Astrocyte (in vitro differentiated cells and primary cell): Measurements from ENCODE around the gene VAV2.

ENCODE experiments used
- CTCF ChIP-seq: IDR thresholded peaks from 2 replicates; pipeline ENCODE4 v1.5.1; 2011; ENCODE audit warnings: low read depth, mild to moderate bottlenecking, inconsistent platforms, low read length, moderate library complexity; ENCODE audit not compliant: insufficient read depth
- EZH2 ChIP-seq: IDR thresholded peaks from 2 replicates; pipeline ENCODE4 v1.6.1; 2012; ENCODE audit warnings: mild to moderate bottlenecking, low read length, inconsistent platforms; ENCODE audit not compliant: insufficient read depth

GRCh38 chr9:133752739-133753446, 239.2 kb downstream of the VAV2 start:
- TF ChIP-seq CTCF (no peak), EZH2 (no peak)
